ENCODE results near the gene ZWILCH. TPM values are rescaled to one million over a fixed set of nuclear protein-coding genes. Genes with fewer than 3 reads are reported as not detected.

The ZWILCH gene
- total and polyA plus RNA-seq, 10 donors, result 3.6 to 12.8 (median 6.4) TPM

GRCh38 chr15:66514586-66514985, 9.5 kb downstream of the ZWILCH start:
- Histone ChIP-seq H3K9me3 (no peaks in the 10 kb centered on the region), H3K4me1 (no peaks in the 10 kb centered on the region), H3K4me3 (no peak overlapping the region), H3K36me3 (peaks cover 0 to 77% (median 20%) of the 10 kb centered on the region in 6 donors), H3K27ac (no peak overlapping the region), H3K27me3 (replicated peaks in 1 of 7) (no peaks in the 10 kb centered on the region)
- intact Hi-C loops (cut with DNase I; ENCODE audit: low total_unique reads), result no loop called here
- TF ChIP-seq POLR2A (IDR thresholded peaks at IDR 0.05) (no peak), POLR2AphosphoS5 (IDR thresholded peaks at IDR 0.05) (no peak), CTCF (IDR thresholded peaks at IDR 0.05 in 8 of 11, conservative IDR thresholded peaks at IDR 0.05 in 3 of 11) (no peak)
- no peak for DNase-seq
- WGBS, 5 donors, result 77 to 87% (median 80%) methylated on average over 3 of the region's 3 CpGs

GRCh38 chr15:66515901-66516322, 10.8 kb downstream of the ZWILCH start:
- H3K27ac ChIP-seq, result no peak overlapping the region
- H3K4me3 ChIP-seq, result no peak overlapping the region
- H3K36me3 ChIP-seq, result peaks cover 0 to 81% (median 23%) of the 10 kb centered on the region in 6 donors
- no peaks in the 10 kb centered on the region for H3K4me1 ChIP-seq
- H3K9me3 ChIP-seq, result no peaks in the 10 kb centered on the region
- H3K27me3 ChIP-seq (replicated peaks in 1 of 7), result no peaks in the 10 kb centered on the region
- DNase-seq, result no peak
- intact Hi-C loops (cut with DNase I; ENCODE audit: low total_unique reads), result no loop called here
- WGBS, 5 donors, result 96 to 100% (median 98%) methylated on average over 2 of the region's 2 CpGs
- TF ChIP-seq POLR2A (IDR thresholded peaks at IDR 0.05) (no peak), CTCF (IDR thresholded peaks at IDR 0.05 in 8 of 11, conservative IDR thresholded peaks at IDR 0.05 in 3 of 11) (no peak), POLR2AphosphoS5 (IDR thresholded peaks at IDR 0.05) (no peak)

- DNase-seq, result no peak
- Histone ChIP-seq H3K4me3 (no peak overlapping the region), H3K36me3 (peaks cover 0 to 100% (median 17%) of the 10 kb centered on the region in 6 donors), H3K27ac (no peak overlapping the region), H3K4me1 (no peaks in the 10 kb centered on the region), H3K9me3 (no peaks in the 10 kb centered on the region), H3K27me3 (replicated peaks in 1 of 7) (no peaks in the 10 kb centered on the region)
- intact Hi-C loops (cut with DNase I; ENCODE audit: low total_unique reads), result no loop called here
- TF ChIP-seq POLR2A (IDR thresholded peaks at IDR 0.05), result no peak
- TF ChIP-seq CTCF (IDR thresholded peaks at IDR 0.05 in 8 of 11, conservative IDR thresholded peaks at IDR 0.05 in 3 of 11), result no peak
- no peak for TF ChIP-seq POLR2AphosphoS5 (IDR thresholded peaks at IDR 0.05)
- WGBS, 5 donors, result 92 to 97% (median 96%) methylated on average over 3 of the region's 3 CpGs
Measured at GRCh38 chr15:66523926-66524325, 18.8 kb downstream of the ZWILCH start.

GRCh38 chr15:66524838-66525237, 19.7 kb downstream of the ZWILCH start:
- Histone ChIP-seq H3K4me1 (no peaks in the 10 kb centered on the region), H3K9me3 (no peaks in the 10 kb centered on the region), H3K36me3 (peaks cover 0 to 100% (median 22%) of the 10 kb centered on the region in 6 donors), H3K27me3 (replicated peaks in 1 of 7) (no peaks in the 10 kb centered on the region), H3K27ac (no peak overlapping the region), H3K4me3 (no peak overlapping the region)
- 71 to 91% (median 80%) methylated on average over 4 of the region's 4 CpGs for WGBS, 5 donors
- no peak for DNase-seq
- intact Hi-C loops (cut with DNase I; ENCODE audit: low total_unique reads), result no loop called here
- no peak for TF ChIP-seq POLR2A (IDR thresholded peaks at IDR 0.05)
- TF ChIP-seq POLR2AphosphoS5 (IDR thresholded peaks at IDR 0.05), result no peak
- no peak for TF ChIP-seq CTCF (IDR thresholded peaks at IDR 0.05 in 8 of 11, conservative IDR thresholded peaks at IDR 0.05 in 3 of 11)
